ENCODE measurements around the gene SEC22A. TPM values are rescaled to one million over a fixed set of nuclear protein-coding genes. Genes with fewer than 3 reads are reported as not detected.

SEC22A gene
- total and polyA plus RNA-seq, 2 donors (not counting 1 experiment from before 2014, with no cell fraction given), result 15.6 to 19.3 TPM

GRCh38 chr3:123279121-123279520 lies 77.4 kb downstream of the SEC22A start:
- H3K4me1 Mint-ChIP-seq, result no peaks in the 10 kb centered on the region

GRCh38 chr3:123281406-123281805 lies 79.7 kb downstream of the SEC22A start:
- Mint-ChIP-seq H3K9me3 (ENCODE audit: insufficient read depth) (no peaks in the 10 kb centered on the region), H3K27ac (no peak overlapping the region), H3K4me1 (no peaks in the 10 kb centered on the region), H3K4me3 (no peak overlapping the region), H3K27me3 (no peaks in the 10 kb centered on the region)
- 100% methylated on average over 1 of the region's 3 CpGs for WGBS (ENCODE audit: insufficient coverage)
- POLR2A ChIA-PET, result no interaction called here
- Histone ChIP-seq H3K4me2 (replicated peaks; ENCODE audit: low read depth, low read length, poor library complexity, severe bottlenecking) (no peak overlapping the region), H3K36me3 (replicated peaks in 1 of 2; ENCODE audit: control extremely low read depth in 1 of 2, control insufficient read depth in 1 of 2, extremely low read depth in 1 of 2, insufficient read depth in 2 of 2, low read length in 1 of 2) (no peaks in the 10 kb centered on the region), H3K27ac (ENCODE audit: low read length in 2 of 2) (no peak overlapping the region), H3K9ac (ENCODE audit: low read length) (no peak overlapping the region), H4K20me1 (ENCODE audit: control insufficient read depth, insufficient read depth, low read length, poor library complexity, severe bottlenecking) (no peaks in the 10 kb centered on the region), H3K4me3 (ENCODE audit: control extremely low read depth in 1 of 5, extremely low read depth in 1 of 5, insufficient read depth in 1 of 5, low read depth in 2 of 5, low read length in 4 of 5) (no peak overlapping the region), H3K27me3 (replicated peaks in 1 of 4; ENCODE audit: control extremely low read depth in 1 of 4, control insufficient read depth in 3 of 4, insufficient read depth in 4 of 4, low read length in 3 of 4) (no peaks in the 10 kb centered on the region), H2AFZ (ENCODE audit: insufficient read depth, low read depth, low read length, poor library complexity, severe bottlenecking) (no peak overlapping the region), H3K79me2 (ENCODE audit: control insufficient read depth, insufficient read depth, low read length) (no peaks in the 10 kb centered on the region), H3K9me3 (ENCODE audit: control extremely low read depth in 1 of 3, control insufficient read depth in 2 of 3, insufficient read depth in 1 of 3, low read length in 2 of 3) (peaks cover 0 to under 1% (median 0%) of the 10 kb centered on the region in 3 donors), H3K4me1 (ENCODE audit: control insufficient read depth in 2 of 2, insufficient read depth in 2 of 2, low read length in 2 of 2) (no peaks in the 10 kb centered on the region)
- ATAC-seq (ENCODE audit: low read depth) (no peak), DNase-seq (no peak)
- TF ChIP-seq EZH2 (IDR thresholded peaks at IDR 0.05; ENCODE audit: borderline replicate concordance, insufficient read depth, low read depth, low read length, poor library complexity, severe bottlenecking) (no peak), CTCF (IDR thresholded peaks at IDR 0.05) (no peak)
- intact Hi-C loops (cut with micrococcal nuclease), result no loop called here
- CTCF ChIA-PET, result no interaction called here

More at GRCh38 chr3:123279121-123279520, 77.4 kb downstream of the SEC22A start:
- ChIA-PET CTCF (no interaction called here), POLR2A (no interaction called here)
- no peak overlapping the region for H3K4me3 Mint-ChIP-seq
- no peak overlapping the region for H3K4me2 ChIP-seq (replicated peaks; ENCODE audit: low read depth, low read length, poor library complexity, severe bottlenecking)
- no peak overlapping the region for H3K9ac ChIP-seq (ENCODE audit: low read length)
- H3K9me3 Mint-ChIP-seq (ENCODE audit: insufficient read depth), result no peaks in the 10 kb centered on the region
- no peaks in the 10 kb centered on the region for H3K27me3 Mint-ChIP-seq
- no peaks in the 10 kb centered on the region for H3K4me1 ChIP-seq (ENCODE audit: control insufficient read depth in 2 of 2, insufficient read depth in 2 of 2, low read length in 2 of 2)
- no peaks in the 10 kb centered on the region for H3K9me3 ChIP-seq (ENCODE audit: control extremely low read depth in 1 of 3, control insufficient read depth in 2 of 3, insufficient read depth in 1 of 3, low read length in 2 of 3)
- H3K4me3 ChIP-seq (ENCODE audit: control extremely low read depth in 1 of 5, extremely low read depth in 1 of 5, insufficient read depth in 1 of 5, low read depth in 2 of 5, low read length in 4 of 5), result no peak overlapping the region
- H3K27ac Mint-ChIP-seq, result no peak overlapping the region
- no peaks in the 10 kb centered on the region for H3K36me3 ChIP-seq (replicated peaks in 1 of 2; ENCODE audit: control extremely low read depth in 1 of 2, control insufficient read depth in 1 of 2, extremely low read depth in 1 of 2, insufficient read depth in 2 of 2, low read length in 1 of 2)
- no peaks in the 10 kb centered on the region for H3K27me3 ChIP-seq (replicated peaks in 1 of 4; ENCODE audit: control extremely low read depth in 1 of 4, control insufficient read depth in 3 of 4, insufficient read depth in 4 of 4, low read length in 3 of 4)
- no peaks in the 10 kb centered on the region for H4K20me1 ChIP-seq (ENCODE audit: control insufficient read depth, insufficient read depth, low read length, poor library complexity, severe bottlenecking)
- H3K79me2 ChIP-seq (ENCODE audit: control insufficient read depth, insufficient read depth, low read length), result no peaks in the 10 kb centered on the region
- no peak for TF ChIP-seq EZH2 (IDR thresholded peaks at IDR 0.05; ENCODE audit: borderline replicate concordance, insufficient read depth, low read depth, low read length, poor library complexity, severe bottlenecking)
- no peak for TF ChIP-seq CTCF (IDR thresholded peaks at IDR 0.05)
- WGBS (ENCODE audit: insufficient coverage), result 100% methylated on average over 2 of the region's 7 CpGs
- ATAC-seq (ENCODE audit: low read depth), result no peak
- DNase-seq, result no peak
- no peak overlapping the region for H3K27ac ChIP-seq (ENCODE audit: low read length in 2 of 2)
- no peak overlapping the region for H2AFZ ChIP-seq (ENCODE audit: insufficient read depth, low read depth, low read length, poor library complexity, severe bottlenecking)
- intact Hi-C loops (cut with micrococcal nuclease), result no loop called here

All from B cell (primary cell).